GM23338 (cell line): ENCODE results near the gene AGBL4. TPM values are rescaled to one million over a fixed set of nuclear protein-coding genes. Genes with fewer than 3 reads are reported as not detected.

Source experiments
- ATAC-seq: fragments of 200-7000 bp; cut with Tn5 transposase; 3 replicates; pipeline ENCODE4 v1.9.1; 2020
- DNase-seq: peaks from one replicate; pipeline ENCODE4 v3.0.0-alpha.2; 2015; ENCODE audit warnings: low spot score
- H2AFZ ChIP-seq: fragments of 200-600 bp; sonication (generic); 2 replicates; pipeline ENCODE4 v1.8.0; 2016; ENCODE audit warnings: antibody characterized with exemption, mild to moderate bottlenecking, moderate library complexity
- H3F3A ChIP-seq: fragments of 200-600 bp; sonication (generic); replicated peaks from 2 replicates; pipeline ENCODE4 v1.8.0; 2017; ENCODE audit warnings: antibody characterized with exemption, mixed run types, low read depth
- H3K27ac ChIP-seq: fragments of 200-600 bp; sonication (generic); 2 replicates; pipeline ENCODE4 v1.6.1; 2016; ENCODE audit warnings: low read depth
- H3K27me3 ChIP-seq: fragments of 200-600 bp; sonication (generic); 2 replicates; pipeline ENCODE4 v1.8.0; 2016; ENCODE audit warnings: mild to moderate bottlenecking, mixed run types, moderate library complexity; ENCODE audit not compliant: insufficient read depth
- H3K36me3 ChIP-seq: fragments of 200-600 bp; sonication (generic); 2 replicates; pipeline ENCODE4 v1.8.0; 2016; ENCODE audit warnings: mild to moderate bottlenecking; ENCODE audit not compliant: insufficient read depth
- H3K4me1 ChIP-seq: fragments of 200-600 bp; sonication (generic); 2 replicates; pipeline ENCODE4 v1.8.0; 2016; ENCODE audit warnings: mild to moderate bottlenecking, moderate library complexity; ENCODE audit not compliant: insufficient read depth
- H3K4me2 ChIP-seq: fragments of 200-600 bp; sonication (generic); 2 replicates; pipeline ENCODE4 v1.7.1; 2017; ENCODE audit warnings: mixed run types
- H3K4me3 ChIP-seq: fragments of 200-600 bp; sonication (generic); 2 replicates; pipeline ENCODE4 v1.6.1; 2016; ENCODE audit warnings: mixed run types
- H3K79me2 ChIP-seq: fragments of 200-600 bp; sonication (generic); replicated peaks from 2 replicates; pipeline ENCODE4 v1.8.0; 2017; ENCODE audit warnings: mild to moderate bottlenecking; ENCODE audit not compliant: insufficient read depth
- H3K9me2 ChIP-seq: fragments of 200-600 bp; sonication (generic); 2 replicates; pipeline ENCODE4 v1.8.0; 2017; ENCODE audit not compliant: insufficient read depth
- H4K20me1 ChIP-seq: fragments of 200-600 bp; sonication (generic); replicated peaks from 2 replicates; pipeline ENCODE4 v1.8.0; 2017; ENCODE audit warnings: mild to moderate bottlenecking; ENCODE audit not compliant: insufficient read depth
- H3K27ac Mint-ChIP-seq: 2 replicates; pipeline ENCODE4 v1.8.0; 2020; ENCODE audit warnings: inconsistent platforms, mild to moderate bottlenecking, moderate library complexity, mixed read lengths
- H3K27me3 Mint-ChIP-seq: 3 replicates; pipeline ENCODE4 v1.8.0; 2022; ENCODE audit warnings: low read depth, mild to moderate bottlenecking, moderate library complexity, mixed read lengths, inconsistent platforms; ENCODE audit not compliant: insufficient read depth, poor library complexity
- H3K36me3 Mint-ChIP-seq: 3 replicates; pipeline ENCODE4 v1.8.0; 2021; ENCODE audit warnings: low read depth, mild to moderate bottlenecking, inconsistent platforms, moderate library complexity, mixed read lengths
- H3K4me1 Mint-ChIP-seq: 3 replicates; pipeline ENCODE4 v1.8.0; 2020; ENCODE audit warnings: mild to moderate bottlenecking, inconsistent platforms, mixed read lengths
- H3K4me3 Mint-ChIP-seq: 3 replicates; pipeline ENCODE4 v1.8.0; 2021; ENCODE audit warnings: moderate library complexity, mild to moderate bottlenecking, inconsistent platforms, mixed read lengths
- H3K9me3 Mint-ChIP-seq: 3 replicates; pipeline ENCODE4 v1.8.0; 2020; ENCODE audit warnings: moderate library complexity, mild to moderate bottlenecking, inconsistent platforms, mixed read lengths
- CTCF ChIP-seq, 2 experiments: fragments of 200-600 bp in 1 of 2; sonication (generic) in 1 of 2; conservative IDR thresholded peaks; 2 replicates each; pipeline versions ENCODE4 v1.5.1 to v1.6.1; 2016 to 2017; ENCODE audit warnings: antibody characterized with exemption in 2 of 2, low read depth in 2 of 2, mild to moderate bottlenecking in 2 of 2, moderate library complexity in 1 of 2
- EZH2 ChIP-seq: fragments of 200-600 bp; sonication (generic); IDR thresholded peaks from one replicate; pipeline ENCODE4 v1.8.0; 2017; ENCODE audit warnings: antibody characterized with exemption, mild to moderate bottlenecking, low read depth; ENCODE audit not compliant: unreplicated experiment
- JUNB ChIP-seq: IDR thresholded peaks from one replicate; pipeline ENCODE4 v1.6.1; 2016; ENCODE audit warnings: antibody characterized with exemption; ENCODE audit not compliant: unreplicated experiment
- NANOG ChIP-seq: IDR thresholded peaks from 2 replicates; pipeline ENCODE4 v1.6.1; 2016; ENCODE audit warnings: antibody characterized with exemption, borderline replicate concordance
- POLR2AphosphoS5 ChIP-seq: IDR thresholded peaks from 2 replicates; pipeline ENCODE4 v1.6.1; 2016; ENCODE audit warnings: antibody characterized with exemption, low read depth
- ZNF462 ChIP-seq: fragments of 250-450 bp; sonication (Bioruptor Pico); IDR thresholded peaks from 2 replicates; pipeline ENCODE4 v1.5.0; 2020; ENCODE audit warnings: mild to moderate bottlenecking, moderate library complexity
- polyA plus RNA-seq: library from polyadenylated mRNA; unstranded; fragments of >200 nt; fragmentation: Nextera tagmentation; extraction: Ambion mirVana; gene quantifications from 2 replicates; pipeline ENCODE4 v1.2.1, GENCODE V29; 2016
- total RNA-seq: library from RNA; depleted of rRNA; stranded (reverse); fragments of >200 nt; shearing (Covaris generic); gene quantifications from 2 replicates; pipeline ENCODE4 v1.2.3, GENCODE V29; 2014

The AGBL4 gene
- total and polyA plus RNA-seq, 2 experiments from 2014 or later, result 0.91 to 1.5 TPM

DNA sequence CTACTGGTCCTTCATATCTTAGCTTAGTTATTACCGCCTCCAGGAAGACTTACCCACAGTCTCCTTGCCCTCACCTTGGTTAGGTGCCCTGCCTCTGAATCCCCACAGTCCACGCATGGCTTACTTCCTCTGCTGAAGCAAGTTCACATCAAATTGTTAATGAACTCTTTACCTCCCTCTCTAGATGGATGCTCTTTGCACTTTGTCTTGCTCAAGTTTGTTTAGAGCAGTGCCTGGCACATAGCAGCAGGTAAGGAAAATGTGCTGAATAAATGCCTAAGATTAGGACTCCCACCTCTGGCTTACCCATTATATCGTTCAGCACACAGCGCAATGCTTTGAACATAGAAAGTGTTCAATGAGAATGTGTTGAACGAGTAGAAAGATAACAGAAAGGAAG lies 1337.6 kb downstream of the AGBL4 start (continued):
- no peak for TF ChIP-seq ZNF462
- TF ChIP-seq POLR2AphosphoS5, result no peak
- no peak for TF ChIP-seq NANOG
- no peak for TF ChIP-seq EZH2

GRCh38 chr1:48684381-48684780 lies 1339.4 kb downstream of the AGBL4 start:
- H3K27me3 ChIP-seq, result no peaks in the 10 kb centered on the region

More at GRCh38 chr1:48684381-48684780, 1339.4 kb downstream of the AGBL4 start:
- H4K20me1 ChIP-seq, result no peaks in the 10 kb centered on the region
- no peaks in the 10 kb centered on the region for H3K79me2 ChIP-seq
- H3K4me1 ChIP-seq, result no peaks in the 10 kb centered on the region; the same call in 1 of the 2 replicates
- DNase-seq (no peak), ATAC-seq (no peak)
- TF ChIP-seq CTCF (conservative IDR thresholded peaks at IDR 0.05; ENCODE audit: low read depth in 2 of 2) (no peak), EZH2 (no peak), ZNF462 (no peak), JUNB (no peak)
- H3K4me2 ChIP-seq, result no peak overlapping the region
- Mint-ChIP-seq H3K27ac (no peak overlapping the region), H3K4me3 (no peak overlapping the region), H3K36me3 (no peaks in the 10 kb centered on the region; the same call in 2 of the 3 replicates), H3K27me3 (no peaks in the 10 kb centered on the region), H3K4me1 (peaks cover 25% of the 10 kb centered on the region), H3K9me3 (no peaks in the 10 kb centered on the region; the same call in 2 of the 3 replicates)
- no peak overlapping the region for H2AFZ ChIP-seq
- H3K36me3 ChIP-seq, result no peaks in the 10 kb centered on the region
- no peaks in the 10 kb centered on the region for H3K9me2 ChIP-seq
- no peaks in the 10 kb centered on the region for H3F3A ChIP-seq
- H3K4me3 ChIP-seq, result no peak overlapping the region
- H3K27ac ChIP-seq, result no peak overlapping the region
